NB4 (cell line): ENCODE data around the gene COQ10B.

Source experiments
- CTCF ChIP-seq: IDR thresholded peaks from one replicate; pipeline ENCODE4 v1.5.1; 2012; ENCODE audit warnings: low read depth, low read length
- POLR2A ChIP-seq: IDR thresholded peaks from 2 replicates; pipeline ENCODE4 v1.6.1; 2011; ENCODE audit warnings: mild to moderate bottlenecking; ENCODE audit not compliant: insufficient read length; ENCODE audit errors: extremely low read depth

GRCh38 chr2:197498937-197499593 is 45.7 kb downstream of the COQ10B start:
- TF ChIP-seq CTCF (no peak), POLR2A (no peak)
